Smooth muscle cell (in vitro differentiated cells): ENCODE data around the gene ZNF180. TPM values are rescaled to one million over a fixed set of nuclear protein-coding genes. Genes with fewer than 3 reads are reported as not detected.

ENCODE experiments used
- DNase-seq: peaks from one replicate; lab custom pipeline; 2025; ENCODE audit not compliant: unreplicated experiment; lab: John Stamatoyannopoulos, UW
- H2AFZ ChIP-seq: fragments of 200-600 bp; sonication (generic); 2 replicates; pipeline ENCODE4 v1.6.0; 2016; ENCODE audit warnings: antibody characterized with exemption, low read depth, mild to moderate bottlenecking
- H3F3A ChIP-seq: fragments of 200-600 bp; sonication (generic); 2 replicates; pipeline ENCODE4 v1.6.0; 2017; ENCODE audit warnings: antibody characterized with exemption, low read depth
- H3K27ac ChIP-seq: fragments of 200-600 bp; sonication (generic); 2 replicates; pipeline ENCODE4 v1.5.1; 2016; ENCODE audit warnings: low read depth, mild to moderate bottlenecking
- H3K27me3 ChIP-seq: fragments of 200-600 bp; sonication (generic); 2 replicates; pipeline ENCODE4 v1.6.1; 2016; ENCODE audit warnings: low read depth, mild to moderate bottlenecking
- H3K36me3 ChIP-seq: fragments of 200-600 bp; sonication (generic); 2 replicates; pipeline ENCODE4 v1.5.1; 2016; ENCODE audit warnings: low read depth
- H3K4me1 ChIP-seq: fragments of 200-600 bp; sonication (generic); 2 replicates; pipeline ENCODE4 v1.5.1; 2016; ENCODE audit warnings: low read depth
- H3K4me2 ChIP-seq: fragments of 200-600 bp; sonication (generic); 2 replicates; pipeline ENCODE4 v1.6.0; 2016; ENCODE audit warnings: mild to moderate bottlenecking
- H3K4me3 ChIP-seq: fragments of 200-600 bp; sonication (generic); 2 replicates; pipeline ENCODE4 v1.5.1; 2016; ENCODE audit warnings: mild to moderate bottlenecking
- H3K79me2 ChIP-seq: fragments of 200-600 bp; sonication (generic); 2 replicates; pipeline ENCODE4 v1.6.0; 2016; ENCODE audit warnings: low read depth, mild to moderate bottlenecking
- H3K9ac ChIP-seq: fragments of 200-600 bp; sonication (generic); 2 replicates; pipeline ENCODE4 v1.6.0; 2016; ENCODE audit warnings: low read depth
- H3K9me3 ChIP-seq: fragments of 200-600 bp; sonication (generic); replicated peaks from 2 replicates; pipeline ENCODE4 v1.5.1; 2016; ENCODE audit warnings: low read depth
- H4K20me1 ChIP-seq: fragments of 200-600 bp; sonication (generic); 2 replicates; pipeline ENCODE4 v1.6.0; 2016; ENCODE audit warnings: low read depth
- CTCF ChIP-seq: fragments of 200-600 bp; sonication (generic); IDR thresholded peaks from 2 replicates; pipeline ENCODE4 v1.5.1; 2017; ENCODE audit warnings: borderline replicate concordance, mild to moderate bottlenecking, antibody characterized with exemption; ENCODE audit not compliant: insufficient read depth, poor library complexity, severe bottlenecking
- WGBS: methylation state at CpG from one replicate; pipeline ENCODE4 v1.1.7; 2016; ENCODE audit warnings: low lambda C conversion rate; 5-methylcytosine and 5-hydroxymethylcytosine counted together
- polyA plus RNA-seq: library from polyadenylated mRNA; unstranded; fragments of >200 nt; fragmentation: Nextera tagmentation; extraction: Ambion mirVana; gene quantifications from 2 replicates; pipeline ENCODE4 v1.2.1, GENCODE V29; 2016
- total RNA-seq: library from RNA; depleted of rRNA; stranded (reverse); fragments of >200 nt; gene quantifications from 2 replicates; pipeline ENCODE4 v1.2.3, GENCODE V29; 2014

Gene ZNF180
- total and polyA plus RNA-seq, 2 experiments from 2014 or later: 2.6 to 8.5 TPM

- no peak overlapping the region for H3K4me2 ChIP-seq
- H3K9ac ChIP-seq: no peak overlapping the region
- H3K36me3 ChIP-seq: no peaks in the 10 kb centered on the region
- H2AFZ ChIP-seq: no peak overlapping the region
- no peak for DNase-seq
- no peaks in the 10 kb centered on the region for H4K20me1 ChIP-seq
- no peaks in the 10 kb centered on the region for H3F3A ChIP-seq
- no peak overlapping the region for H3K27ac ChIP-seq
- TF ChIP-seq CTCF: peak; percentile 45
- 40% methylated on average over 12 of the region's 12 CpGs for WGBS
- no peak overlapping the region for H3K4me3 ChIP-seq
- H3K27me3 ChIP-seq: no peaks in the 10 kb centered on the region
- H3K79me2 ChIP-seq: no peaks in the 10 kb centered on the region
- H3K9me3 ChIP-seq: no peaks in the 10 kb centered on the region
- H3K4me1 ChIP-seq: no peaks in the 10 kb centered on the region
Observed at GRCh38 chr19:44512326-44513298, 12.3 kb upstream of the ZNF180 start.

- Histone ChIP-seq H3F3A (no peaks in the 10 kb centered on the region), H3K9me3 (no peaks in the 10 kb centered on the region), H2AFZ (no peak overlapping the region), H3K79me2 (no peaks in the 10 kb centered on the region), H4K20me1 (no peaks in the 10 kb centered on the region), H3K4me3 (no peak overlapping the region), H3K36me3 (no peaks in the 10 kb centered on the region), H3K4me2 (no peak overlapping the region), H3K4me1 (no peaks in the 10 kb centered on the region), H3K27ac (no peak overlapping the region), H3K27me3 (peaks cover under 1% of the 10 kb centered on the region), H3K9ac (no peak overlapping the region)
- TF ChIP-seq CTCF: no peak
- DNase-seq: no peak
Observed at GRCh38 chr19:44509478-44509877, 9.2 kb upstream of the ZNF180 start.

- H3K4me1 ChIP-seq: peaks cover 15% of the 10 kb centered on the region
- H3K36me3 ChIP-seq: peaks cover 18% of the 10 kb centered on the region
- WGBS: 11% methylated on average over 6 of the region's 6 CpGs
- peaks cover 13% of the 10 kb centered on the region for H3K9me3 ChIP-seq
- H4K20me1 ChIP-seq: no peaks in the 10 kb centered on the region
- peaks cover 4% of the 10 kb centered on the region for H3K27me3 ChIP-seq
- H3K27ac ChIP-seq: no peak overlapping the region
- no peak for TF ChIP-seq CTCF
- peak overlapping the region; percentile 92 for H3K4me3 ChIP-seq
- H3K4me2 ChIP-seq: peak overlapping the region; percentile 93
- no peaks in the 10 kb centered on the region for H3F3A ChIP-seq
- no peak overlapping the region for H3K9ac ChIP-seq
- H2AFZ ChIP-seq: peak overlapping the region; percentile 99
- DNase-seq: no peak
- H3K79me2 ChIP-seq: peaks cover 41% of the 10 kb centered on the region
Observed at GRCh38 chr19:44499559-44499958, 763 bp downstream of the ZNF180 start.
